ENCODE results near the gene RAB22A. TPM values are rescaled to one million over a fixed set of nuclear protein-coding genes. Genes with fewer than 3 reads are reported as not detected.

The RAB22A gene
- total RNA-seq, 1 experiment from 2014 or later: 24.7 TPM

- no peak for DNase-seq (ENCODE audit: low read depth)
Observed at GRCh38 chr20:58300321-58300720, 9.2 kb upstream of the RAB22A start.

DNA sequence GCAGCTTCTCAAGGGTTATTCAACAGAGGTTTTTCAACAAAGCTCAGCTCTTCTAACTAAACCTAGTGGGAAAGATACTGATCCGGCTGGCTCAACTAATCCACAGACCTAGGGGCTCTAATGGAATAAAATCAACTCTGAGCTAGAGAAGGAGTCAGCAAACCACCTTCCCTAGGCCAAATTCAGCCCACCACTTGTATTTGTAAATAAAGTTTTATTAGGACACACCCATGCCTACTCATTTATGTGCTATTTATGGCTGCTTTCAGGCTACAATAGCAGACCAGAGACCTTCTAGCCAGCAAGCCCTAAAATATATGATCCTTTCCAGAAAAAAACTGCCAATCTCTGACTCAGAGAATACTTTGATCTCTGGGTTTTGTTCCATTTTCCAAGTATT is 6.0 kb upstream of the RAB22A start:
- no peak for DNase-seq (ENCODE audit: low read depth)

DNA sequence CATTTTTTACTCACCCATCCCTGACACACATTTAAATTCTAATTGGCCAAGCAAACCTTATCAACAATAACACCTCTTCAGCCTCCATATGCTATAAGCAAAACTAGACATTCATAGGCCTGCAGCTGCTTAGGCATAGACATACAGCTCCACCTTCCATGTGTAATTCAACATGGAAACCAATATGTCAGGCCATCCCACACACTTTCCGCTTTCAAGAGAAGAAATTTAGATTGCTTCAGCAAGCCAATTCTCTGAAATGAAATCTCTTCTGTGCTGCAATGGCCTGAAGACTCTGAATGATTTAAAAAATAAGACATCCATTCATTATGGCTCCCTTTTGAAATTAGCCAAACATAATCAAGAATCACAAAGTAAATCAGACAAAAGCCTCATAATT is 4.5 kb upstream of the RAB22A start:
- no peak for DNase-seq (ENCODE audit: low read depth)

- DNase-seq (ENCODE audit: low read depth): peak; percentile 74
Observed at GRCh38 chr20:58306421-58307261, 2.9 kb upstream of the RAB22A start.

DNA sequence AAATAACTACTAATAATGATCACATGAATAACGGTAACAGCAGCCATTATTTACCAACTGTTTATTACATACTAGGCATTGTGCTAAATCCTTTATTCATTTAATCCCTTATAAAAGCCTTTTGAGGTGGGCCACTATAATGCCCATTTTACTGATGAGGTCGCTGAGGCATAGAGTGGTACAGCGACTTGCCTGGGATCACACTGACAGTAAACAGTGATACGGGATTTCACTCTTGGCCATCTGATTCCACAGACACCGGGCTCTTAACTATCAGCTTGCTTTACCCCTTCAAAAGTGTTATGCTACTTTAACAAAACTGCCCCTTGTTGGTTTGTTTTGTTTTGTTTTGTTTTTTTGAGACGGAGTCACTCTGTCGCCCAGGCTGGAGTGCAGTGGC is 2.2 kb upstream of the RAB22A start:
- DNase-seq (ENCODE audit: low read depth): no peak

DNA sequence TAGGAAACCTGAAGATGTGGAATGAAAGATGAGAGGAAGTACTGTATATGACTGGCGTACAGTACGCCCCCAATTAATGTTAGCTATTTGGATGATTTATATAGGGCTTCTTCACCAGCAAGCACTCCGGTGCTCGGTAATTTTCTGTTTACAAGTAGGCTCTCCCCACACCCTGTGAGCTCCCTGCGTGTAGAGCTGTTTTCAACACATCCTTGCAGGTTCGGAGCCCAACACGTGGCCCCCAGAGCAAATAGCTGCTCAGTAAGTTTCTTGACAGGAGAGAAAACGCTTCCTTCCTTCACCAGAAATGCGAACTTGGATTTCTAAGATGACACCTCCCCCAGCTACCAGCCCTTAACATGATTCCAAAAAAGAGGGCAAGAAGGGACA is 1.2 kb upstream of the RAB22A start:
- no peak for DNase-seq (ENCODE audit: low read depth)

GRCh38 chr20:58308680-58309527 is 611 bp upstream of the RAB22A start:
- DNase-seq (ENCODE audit: low read depth): peak; percentile 36

DNA sequence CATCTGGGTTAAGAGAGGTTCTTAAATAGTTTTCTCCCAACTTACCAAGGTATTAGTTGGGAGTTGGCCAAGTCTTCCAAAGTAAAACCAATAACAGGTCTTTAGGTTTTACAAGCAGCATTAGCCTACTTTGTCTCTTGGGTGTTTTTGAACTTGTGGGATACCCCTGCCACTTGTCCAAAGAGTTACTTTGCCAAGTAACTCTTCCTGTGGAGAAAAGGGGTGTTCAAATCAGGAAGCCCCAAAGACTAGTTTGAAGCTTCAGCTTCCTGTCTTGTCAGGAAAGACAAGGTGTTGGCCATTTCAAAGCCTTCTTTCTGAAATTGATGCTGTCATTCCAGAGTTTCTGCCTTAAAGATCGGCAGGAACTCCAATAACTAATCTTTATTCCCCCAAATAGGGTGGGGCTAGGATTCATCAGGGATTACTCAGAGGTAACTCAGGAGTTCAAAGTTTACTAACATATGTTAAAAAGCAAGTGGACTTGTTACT is 822 bp downstream of the RAB22A start:
- peak; percentile 13 for DNase-seq (ENCODE audit: low read depth)

GRCh38 chr20:58312836-58313235 is 3.3 kb downstream of the RAB22A start:
- no peak for DNase-seq (ENCODE audit: low read depth)

GRCh38 chr20:58313396-58313795 is 3.9 kb downstream of the RAB22A start:
- no peak for DNase-seq (ENCODE audit: low read depth)

DNA sequence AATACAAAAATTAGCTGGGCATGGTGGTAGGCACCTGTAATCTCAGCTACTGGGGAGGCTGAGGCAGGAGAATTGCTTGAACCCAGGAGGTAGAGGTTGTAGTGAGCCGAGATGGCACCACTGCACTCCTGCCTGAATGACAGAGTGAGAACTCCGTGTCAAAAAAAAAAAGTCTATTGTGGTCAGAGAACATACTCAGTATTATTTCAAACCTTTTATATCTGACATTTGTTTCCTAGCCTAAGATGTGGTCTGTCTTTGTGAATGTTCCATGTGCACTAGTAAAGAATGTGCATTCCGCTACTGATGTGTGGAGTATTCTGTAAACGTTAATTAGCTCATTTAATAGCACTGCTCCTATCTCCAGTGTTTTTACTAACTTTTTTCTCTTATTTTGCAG is 11.7 kb downstream of the RAB22A start:
- no peak for DNase-seq (ENCODE audit: low read depth)

DNA sequence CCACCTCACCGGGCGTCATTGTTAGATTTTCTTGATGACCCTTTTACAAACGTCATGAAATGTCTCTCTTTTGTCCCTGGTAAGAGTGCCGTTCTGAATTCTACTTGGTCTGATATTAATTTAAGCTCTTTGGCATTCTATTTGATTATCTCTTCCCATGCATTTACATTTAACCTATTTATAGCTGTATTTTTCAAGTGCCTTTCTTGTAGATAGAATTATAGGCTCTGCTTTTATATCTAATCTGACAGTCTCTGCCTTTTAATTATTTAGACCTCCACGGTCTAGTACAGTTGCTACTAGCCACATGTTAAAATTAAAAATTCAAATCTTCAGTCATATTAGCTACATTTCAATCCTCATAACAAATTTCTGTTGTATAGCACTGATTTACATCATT is 12.6 kb downstream of the RAB22A start:
- no peak for DNase-seq (ENCODE audit: low read depth)

GRCh38 chr20:58325912-58326311 is 16.4 kb downstream of the RAB22A start:
- no peak for DNase-seq (ENCODE audit: low read depth)

GRCh38 chr20:58327211-58327610 is 17.7 kb downstream of the RAB22A start:
- DNase-seq (ENCODE audit: low read depth): no peak

GRCh38 chr20:58328836-58329235 is 19.3 kb downstream of the RAB22A start:
- no peak for DNase-seq (ENCODE audit: low read depth)

GRCh38 chr20:58329711-58330110 is 20.2 kb downstream of the RAB22A start:
- DNase-seq (ENCODE audit: low read depth): no peak

- DNase-seq (ENCODE audit: low read depth): no peak
Observed at GRCh38 chr20:58330249-58330648, 20.7 kb downstream of the RAB22A start.

DNA sequence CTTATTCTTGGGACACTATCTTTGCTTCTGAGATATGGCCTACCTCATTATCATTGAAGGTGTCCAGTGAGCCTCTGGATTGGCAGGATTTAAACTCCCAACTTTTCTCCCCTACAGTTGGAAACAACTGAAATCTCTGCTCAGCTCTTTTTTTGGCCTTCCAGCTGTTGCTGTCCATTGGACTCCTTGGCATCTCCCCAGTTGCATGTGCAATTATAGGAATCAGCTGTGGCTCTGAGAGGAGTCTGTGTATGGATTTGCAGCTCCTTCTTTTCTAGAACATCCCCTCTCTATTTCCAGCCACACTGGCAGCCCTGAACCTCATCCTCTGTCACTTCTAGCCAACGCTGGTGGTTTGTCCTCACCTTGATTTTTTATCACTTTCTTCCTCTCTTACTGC is 21.2 kb downstream of the RAB22A start:
- DNase-seq (ENCODE audit: low read depth): peak; percentile 98

GRCh38 chr20:58331961-58332551 is 22.5 kb downstream of the RAB22A start:
- no peak for DNase-seq (ENCODE audit: low read depth)

DNA sequence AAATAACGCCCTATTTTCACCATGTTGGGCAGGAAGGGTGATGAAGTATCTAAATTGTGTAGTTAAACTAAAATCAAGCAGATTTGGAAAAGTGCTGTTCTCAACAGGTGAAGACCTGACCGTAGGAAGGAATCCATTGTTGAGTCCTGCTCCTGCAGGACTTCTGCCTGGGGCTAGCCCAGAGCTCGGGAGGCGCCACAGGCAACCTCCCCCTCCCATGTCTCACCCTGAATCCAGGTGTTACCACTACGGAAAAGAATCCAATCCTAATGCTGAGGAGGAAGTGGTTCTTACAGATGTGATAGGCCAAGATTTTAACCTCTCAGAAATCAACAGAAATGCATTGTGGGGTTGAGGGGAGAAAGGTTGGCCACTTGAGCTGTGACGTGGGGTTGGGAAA is 30.2 kb downstream of the RAB22A start:
- no peak for DNase-seq (ENCODE audit: low read depth)

- DNase-seq (ENCODE audit: low read depth): no peak
Observed at GRCh38 chr20:58340151-58340550, 30.6 kb downstream of the RAB22A start.

GRCh38 chr20:58340853-58341252 is 31.3 kb downstream of the RAB22A start:
- DNase-seq (ENCODE audit: low read depth): peak; percentile 37

Data from LHCN-M2 (cell line).